WTC11 (cell line): ENCODE results near the gene TMEM255A.

Experiments
- ATF1 ChIP-seq: sonication (generic); formaldehyde crosslinking; IDR thresholded peaks from 2 replicates; pipeline ENCODE4 v1.8.1; 2023; ENCODE audit warnings: mild to moderate bottlenecking, moderate library complexity, missing genetic modification reagents
- ATF2 ChIP-seq: sonication (generic); formaldehyde crosslinking; IDR thresholded peaks from 2 replicates; pipeline ENCODE4 v1.8.1; 2022; ENCODE audit warnings: low read depth, missing genetic modification reagents, borderline replicate concordance
- ETV6 ChIP-seq: sonication (generic); formaldehyde crosslinking; IDR thresholded peaks from 2 replicates; pipeline ENCODE4 v1.8.1; 2022; ENCODE audit warnings: mild to moderate bottlenecking, missing genetic modification reagents
- FOXK1 ChIP-seq: sonication (generic); formaldehyde crosslinking; IDR thresholded peaks from 2 replicates; pipeline ENCODE4 v1.8.0; 2022; ENCODE audit warnings: mild to moderate bottlenecking, moderate library complexity, missing genetic modification reagents
- FOXP4 ChIP-seq: sonication (generic); formaldehyde crosslinking; IDR thresholded peaks from 2 replicates; pipeline ENCODE4 v1.8.0; 2022; ENCODE audit warnings: mild to moderate bottlenecking, missing genetic modification reagents
- MXD4 ChIP-seq: fragments of 250-450 bp; sonication (Bioruptor Pico); IDR thresholded peaks from 2 replicates; pipeline ENCODE4 v1.8.0; 2021; ENCODE audit warnings: mild to moderate bottlenecking, moderate library complexity, borderline replicate concordance
- NFE2L1 ChIP-seq: sonication (generic); formaldehyde crosslinking; IDR thresholded peaks from 2 replicates; pipeline ENCODE4 v1.8.1; 2023; ENCODE audit warnings: missing genetic modification reagents
- STAT6 ChIP-seq: sonication (generic); formaldehyde crosslinking; conservative IDR thresholded peaks from 2 replicates; pipeline ENCODE4 v1.8.1; 2023; ENCODE audit warnings: mild to moderate bottlenecking, low read depth, missing genetic modification reagents, moderate library complexity
- TCF7 ChIP-seq: sonication (generic); formaldehyde crosslinking; IDR thresholded peaks from 2 replicates; pipeline ENCODE4 v1.8.0; 2022; ENCODE audit warnings: mild to moderate bottlenecking, low read depth, missing genetic modification reagents, moderate library complexity
- USF2 ChIP-seq: sonication (generic); formaldehyde crosslinking; IDR thresholded peaks from 2 replicates; pipeline ENCODE4 v1.8.1; 2023; ENCODE audit warnings: mild to moderate bottlenecking, missing genetic modification reagents, moderate library complexity
- TF ChIP-seq, protein P1 (sequence below): fragments of 200-600 bp; IDR thresholded peaks from 2 replicates; pipeline ENCODE4 v1.8.0; 2022; ENCODE audit warnings: antibody characterized with exemption
- TF ChIP-seq, protein P2 (sequence below): sonication (generic); formaldehyde crosslinking; IDR thresholded peaks from 2 replicates; pipeline ENCODE4 v1.8.1; 2023; ENCODE audit warnings: mild to moderate bottlenecking, missing genetic modification reagents, borderline replicate concordance

- TF ChIP-seq, protein P1, sequence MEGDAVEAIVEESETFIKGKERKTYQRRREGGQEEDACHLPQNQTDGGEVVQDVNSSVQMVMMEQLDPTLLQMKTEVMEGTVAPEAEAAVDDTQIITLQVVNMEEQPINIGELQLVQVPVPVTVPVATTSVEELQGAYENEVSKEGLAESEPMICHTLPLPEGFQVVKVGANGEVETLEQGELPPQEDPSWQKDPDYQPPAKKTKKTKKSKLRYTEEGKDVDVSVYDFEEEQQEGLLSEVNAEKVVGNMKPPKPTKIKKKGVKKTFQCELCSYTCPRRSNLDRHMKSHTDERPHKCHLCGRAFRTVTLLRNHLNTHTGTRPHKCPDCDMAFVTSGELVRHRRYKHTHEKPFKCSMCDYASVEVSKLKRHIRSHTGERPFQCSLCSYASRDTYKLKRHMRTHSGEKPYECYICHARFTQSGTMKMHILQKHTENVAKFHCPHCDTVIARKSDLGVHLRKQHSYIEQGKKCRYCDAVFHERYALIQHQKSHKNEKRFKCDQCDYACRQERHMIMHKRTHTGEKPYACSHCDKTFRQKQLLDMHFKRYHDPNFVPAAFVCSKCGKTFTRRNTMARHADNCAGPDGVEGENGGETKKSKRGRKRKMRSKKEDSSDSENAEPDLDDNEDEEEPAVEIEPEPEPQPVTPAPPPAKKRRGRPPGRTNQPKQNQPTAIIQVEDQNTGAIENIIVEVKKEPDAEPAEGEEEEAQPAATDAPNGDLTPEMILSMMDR, result no peak
- TF ChIP-seq FOXP4, result no peak
- TF ChIP-seq STAT6 (CRISPR knock-in tag), result no peak
- TF ChIP-seq USF2, result no peak
- no peak for TF ChIP-seq FOXK1 (CRISPR knock-in tag)
- TF ChIP-seq, protein P2, sequence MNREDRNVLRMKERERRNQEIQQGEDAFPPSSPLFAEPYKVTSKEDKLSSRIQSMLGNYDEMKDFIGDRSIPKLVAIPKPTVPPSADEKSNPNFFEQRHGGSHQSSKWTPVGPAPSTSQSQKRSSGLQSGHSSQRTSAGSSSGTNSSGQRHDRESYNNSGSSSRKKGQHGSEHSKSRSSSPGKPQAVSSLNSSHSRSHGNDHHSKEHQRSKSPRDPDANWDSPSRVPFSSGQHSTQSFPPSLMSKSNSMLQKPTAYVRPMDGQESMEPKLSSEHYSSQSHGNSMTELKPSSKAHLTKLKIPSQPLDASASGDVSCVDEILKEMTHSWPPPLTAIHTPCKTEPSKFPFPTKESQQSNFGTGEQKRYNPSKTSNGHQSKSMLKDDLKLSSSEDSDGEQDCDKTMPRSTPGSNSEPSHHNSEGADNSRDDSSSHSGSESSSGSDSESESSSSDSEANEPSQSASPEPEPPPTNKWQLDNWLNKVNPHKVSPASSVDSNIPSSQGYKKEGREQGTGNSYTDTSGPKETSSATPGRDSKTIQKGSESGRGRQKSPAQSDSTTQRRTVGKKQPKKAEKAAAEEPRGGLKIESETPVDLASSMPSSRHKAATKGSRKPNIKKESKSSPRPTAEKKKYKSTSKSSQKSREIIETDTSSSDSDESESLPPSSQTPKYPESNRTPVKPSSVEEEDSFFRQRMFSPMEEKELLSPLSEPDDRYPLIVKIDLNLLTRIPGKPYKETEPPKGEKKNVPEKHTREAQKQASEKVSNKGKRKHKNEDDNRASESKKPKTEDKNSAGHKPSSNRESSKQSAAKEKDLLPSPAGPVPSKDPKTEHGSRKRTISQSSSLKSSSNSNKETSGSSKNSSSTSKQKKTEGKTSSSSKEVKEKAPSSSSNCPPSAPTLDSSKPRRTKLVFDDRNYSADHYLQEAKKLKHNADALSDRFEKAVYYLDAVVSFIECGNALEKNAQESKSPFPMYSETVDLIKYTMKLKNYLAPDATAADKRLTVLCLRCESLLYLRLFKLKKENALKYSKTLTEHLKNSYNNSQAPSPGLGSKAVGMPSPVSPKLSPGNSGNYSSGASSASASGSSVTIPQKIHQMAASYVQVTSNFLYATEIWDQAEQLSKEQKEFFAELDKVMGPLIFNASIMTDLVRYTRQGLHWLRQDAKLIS, result no peak
- no peak for TF ChIP-seq ATF2 (CRISPR knock-in tag)
- TF ChIP-seq ETV6 (CRISPR knock-in tag), result no peak
- TF ChIP-seq NFE2L1 (CRISPR knock-in tag), result no peak
- TF ChIP-seq TCF7 (CRISPR knock-in tag), result no peak
- TF ChIP-seq ATF1 (CRISPR knock-in tag), result no peak
- no peak for TF ChIP-seq MXD4 (CRISPR knock-in tag)
These were observed 10.4 kb upstream of the TMEM255A start for GRCh38 chrX:120321520-120322281.
